OCI-LY3 (cell line): ENCODE measurements around the gene CEP131.

Source experiments
- CTCF ChIP-seq: fragments of 200-600, 300-600 bp; sonication (generic); IDR thresholded peaks from 2 replicates; pipeline ENCODE4 v1.5.1; 2014; ENCODE audit warnings: antibody characterized with exemption, low read length, low read depth
- EZH2phosphoT487 ChIP-seq: fragments of 200-600 bp; shearing (Covaris generic); IDR thresholded peaks from 2 replicates; pipeline ENCODE4 v1.6.1; 2018; ENCODE audit warnings: antibody characterized with exemption, mixed run types, low read depth

DNA sequence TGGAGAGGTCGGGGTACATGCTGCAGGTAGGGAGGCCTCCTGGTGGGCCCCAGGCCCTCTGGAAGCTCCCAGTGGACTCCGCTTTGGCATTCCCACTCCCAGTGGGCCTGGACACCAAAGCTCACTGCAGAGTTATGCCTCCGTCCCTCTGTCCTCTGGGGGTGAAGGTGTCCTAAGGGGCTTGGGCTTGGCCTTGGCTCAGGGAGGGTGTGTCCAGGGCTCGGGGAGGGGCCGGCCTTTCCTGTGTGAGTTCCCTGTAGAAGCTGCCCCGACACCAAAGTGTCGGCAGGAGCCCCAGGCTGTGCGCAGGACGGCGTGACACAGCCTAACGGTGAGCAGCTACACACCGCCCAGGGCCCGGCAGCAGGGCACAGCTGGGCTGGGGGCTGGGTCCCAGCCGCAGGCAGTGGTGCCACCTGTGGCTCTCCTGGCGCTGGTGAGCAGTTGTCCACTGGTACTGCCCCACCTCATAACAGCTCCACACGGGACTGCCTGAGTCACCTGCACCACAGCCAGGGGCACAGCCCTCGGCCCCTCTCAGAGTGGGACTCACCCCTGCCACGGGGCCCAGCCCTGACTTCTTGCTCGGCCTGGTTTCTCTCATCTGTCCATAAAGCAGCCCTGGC is 10.0 kb upstream of the CEP131 start:
- TF ChIP-seq CTCF (no peak), EZH2phosphoT487 (no peak)
